HG02571 (cell line): ENCODE results near the gene SFMBT2.

Experiments
- ATAC-seq: cut with Tn5 transposase; IDR thresholded peaks from one replicate; pipeline ENCODE4 v1.9.1; 2021; ENCODE audit warnings: mild to moderate bottlenecking, moderate library complexity; ENCODE audit not compliant: unreplicated experiment

Gene SFMBT2

DNA sequence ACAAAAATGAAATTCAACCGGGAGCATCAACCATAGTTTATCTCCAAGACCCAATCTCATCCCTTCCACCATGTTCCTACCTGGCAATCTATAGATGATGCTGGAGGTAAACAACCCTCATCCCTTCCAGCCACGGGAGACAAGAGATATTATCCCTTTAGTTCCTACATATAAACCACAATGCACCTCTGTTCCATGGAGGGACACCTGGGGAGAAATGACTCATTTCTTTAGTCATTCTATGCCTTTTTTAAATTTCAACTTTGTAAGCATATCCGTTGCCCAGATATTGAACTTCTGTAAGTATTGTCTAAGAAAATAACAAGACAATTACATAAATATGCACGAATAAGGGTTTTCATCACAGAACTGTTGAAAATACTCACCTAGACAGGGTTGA, 15.5 kb upstream of the SFMBT2 start:
- ATAC-seq = no peak

DNA sequence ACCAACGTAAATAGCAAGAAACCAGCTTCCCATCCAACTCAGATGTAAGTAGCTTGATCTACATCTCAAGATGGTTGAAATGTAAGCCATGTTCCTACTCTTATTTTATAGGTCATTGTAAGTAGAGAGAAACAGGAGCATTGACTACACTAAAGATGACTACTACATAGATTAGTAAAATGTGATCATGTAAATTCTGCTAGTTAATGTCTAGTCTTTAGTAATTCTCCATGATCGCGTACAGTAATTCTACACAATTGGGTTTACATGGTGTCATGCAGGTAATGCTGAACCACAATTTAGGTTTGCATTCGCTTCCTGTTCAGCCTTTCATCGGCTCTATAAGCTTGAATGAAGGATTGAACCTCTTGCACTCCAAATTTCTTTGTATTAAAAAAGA, 14.9 kb upstream of the SFMBT2 start:
- ATAC-seq = no peak

DNA sequence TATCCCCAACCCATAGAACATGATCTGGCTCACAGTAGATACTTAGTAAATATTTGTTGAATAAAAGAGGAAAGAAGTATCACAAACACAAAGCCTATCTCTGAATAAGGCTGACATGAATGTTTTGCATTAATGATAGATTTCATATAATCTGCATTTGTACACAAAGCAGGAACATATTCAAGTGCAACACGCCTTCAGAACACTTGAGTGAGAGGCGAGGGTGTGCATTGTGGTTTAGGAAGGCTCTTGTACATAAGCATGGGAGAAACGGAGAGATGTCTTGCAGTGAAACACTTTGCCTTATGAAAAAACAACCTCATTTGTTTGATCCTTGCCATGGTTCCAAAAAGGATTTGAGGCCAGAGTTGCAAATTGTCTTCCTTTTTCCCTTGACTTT, 14.1 kb upstream of the SFMBT2 start:
- no peak for ATAC-seq

DNA sequence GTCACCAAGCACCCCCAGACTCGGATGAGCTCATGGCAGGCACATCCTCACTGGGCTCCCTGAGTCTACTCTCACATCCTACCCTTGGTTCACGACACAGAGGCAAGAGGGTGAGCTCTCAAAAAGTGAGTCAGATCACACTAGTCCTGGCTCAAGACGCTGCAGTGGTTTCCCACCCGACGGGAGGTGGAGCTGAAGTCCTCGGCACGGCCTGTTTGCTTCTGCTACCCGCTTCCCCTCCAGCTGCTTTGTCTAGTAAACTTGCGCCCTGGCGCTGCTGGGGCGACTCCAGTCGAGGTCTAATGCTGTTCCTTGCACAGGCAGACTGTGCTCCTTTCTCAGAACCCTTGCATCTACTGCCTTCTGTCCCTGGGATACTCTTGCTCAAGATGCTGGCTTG, 13.5 kb upstream of the SFMBT2 start:
- no peak for ATAC-seq

- ATAC-seq = no peak
These were observed 12.7 kb upstream of the SFMBT2 start for GRCh38 chr10:7423521-7423920.

DNA sequence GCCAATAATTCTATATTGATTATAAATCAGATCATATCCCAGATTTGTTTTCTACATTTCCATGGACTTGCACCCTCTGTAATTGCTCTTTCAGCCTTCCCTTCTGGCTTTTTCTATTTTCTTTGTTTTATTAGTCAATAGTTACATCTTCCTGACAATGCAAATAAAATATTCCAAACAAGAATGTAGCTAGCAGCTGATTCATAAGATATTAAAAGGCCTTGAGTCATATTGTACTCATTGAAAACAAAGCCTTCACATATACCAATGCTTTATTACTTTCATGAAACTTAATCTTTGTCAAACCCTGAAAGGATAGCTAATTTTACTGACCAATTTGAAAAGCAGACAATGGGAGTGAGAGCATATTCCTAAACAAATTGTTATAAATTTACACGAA, 10.7 kb upstream of the SFMBT2 start:
- ATAC-seq = no peak

DNA sequence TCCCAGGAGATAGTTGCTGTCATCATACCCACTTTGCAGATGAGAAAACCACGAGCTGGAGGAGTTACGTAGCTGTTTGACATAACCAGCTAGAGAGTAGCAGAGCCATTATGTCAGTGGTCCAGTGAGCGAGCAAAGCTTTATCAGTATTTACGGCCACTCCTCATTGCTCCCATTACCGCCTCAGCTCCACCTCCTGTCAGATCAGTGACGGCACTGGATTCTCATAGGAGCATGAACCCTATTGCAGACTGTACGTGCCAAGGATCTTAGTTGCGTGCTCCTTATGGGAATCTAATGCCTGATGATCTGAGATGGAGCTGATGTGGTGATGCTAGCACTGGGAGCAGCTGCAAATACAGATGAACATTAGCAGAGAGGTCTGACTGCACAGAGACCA, 9.2 kb upstream of the SFMBT2 start:
- ATAC-seq = no peak

DNA sequence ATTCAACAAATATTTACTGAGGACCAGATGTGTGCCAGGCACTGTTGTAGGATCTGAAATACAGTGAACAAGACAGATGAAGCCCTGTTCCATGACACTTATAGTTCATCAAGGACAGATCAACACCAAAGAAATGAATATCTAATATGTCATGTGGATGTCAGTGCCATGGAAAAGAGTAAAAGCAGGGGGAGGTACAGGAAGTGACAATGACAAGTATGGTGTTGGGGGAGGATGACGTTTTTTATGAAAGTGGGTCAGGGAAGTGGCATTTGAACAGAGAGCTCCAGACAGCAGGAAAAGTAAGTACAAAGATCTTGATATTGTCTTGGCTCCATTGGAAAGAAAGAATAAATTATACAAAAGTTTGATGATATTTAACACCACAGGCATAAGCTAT, 7.0 kb upstream of the SFMBT2 start:
- ATAC-seq = no peak

GRCh38 chr10:7417103-7417623, 6.3 kb upstream of the SFMBT2 start:
- no peak for ATAC-seq

GRCh38 chr10:7414766-7415165, 3.9 kb upstream of the SFMBT2 start:
- ATAC-seq = no peak

- ATAC-seq = no peak
These were observed 2.1 kb upstream of the SFMBT2 start for GRCh38 chr10:7412928-7413282.

DNA sequence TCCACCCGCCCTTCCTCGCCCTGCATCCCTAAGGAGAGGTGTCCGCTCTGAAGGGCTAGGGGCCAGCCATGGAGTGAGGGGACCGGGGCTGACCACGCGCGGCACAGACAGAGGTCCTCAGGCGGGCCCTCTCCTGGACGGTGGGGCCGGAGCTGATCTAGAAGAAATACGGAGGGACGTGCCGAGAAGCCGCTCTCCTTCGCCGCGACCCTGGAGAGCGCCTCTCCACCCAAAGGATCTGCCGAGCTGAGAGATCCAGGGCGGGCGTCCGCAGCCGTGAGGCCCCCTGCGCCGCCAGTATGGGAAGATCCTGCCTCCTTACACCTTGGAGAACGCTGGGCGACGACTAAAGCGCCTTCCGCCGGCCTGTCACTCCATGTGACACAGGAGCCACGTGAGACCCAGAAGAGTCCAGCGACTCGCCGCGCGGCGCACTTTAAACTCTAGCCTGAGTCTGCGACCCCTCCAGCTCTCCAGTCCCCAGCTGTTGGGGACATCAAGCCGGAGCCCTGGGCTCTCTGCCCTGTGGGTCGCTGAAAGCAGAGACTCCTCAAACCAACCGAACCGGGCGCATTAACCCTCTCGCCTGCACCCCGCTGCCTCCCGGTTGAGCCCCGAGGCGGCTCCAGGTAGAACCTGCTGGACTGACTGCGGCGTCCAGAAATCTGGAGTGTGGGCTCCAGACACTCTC, 1.5 kb upstream of the SFMBT2 start:
- no peak for ATAC-seq

GRCh38 chr10:7411671-7412128, 866 bp upstream of the SFMBT2 start:
- ATAC-seq = no peak

DNA sequence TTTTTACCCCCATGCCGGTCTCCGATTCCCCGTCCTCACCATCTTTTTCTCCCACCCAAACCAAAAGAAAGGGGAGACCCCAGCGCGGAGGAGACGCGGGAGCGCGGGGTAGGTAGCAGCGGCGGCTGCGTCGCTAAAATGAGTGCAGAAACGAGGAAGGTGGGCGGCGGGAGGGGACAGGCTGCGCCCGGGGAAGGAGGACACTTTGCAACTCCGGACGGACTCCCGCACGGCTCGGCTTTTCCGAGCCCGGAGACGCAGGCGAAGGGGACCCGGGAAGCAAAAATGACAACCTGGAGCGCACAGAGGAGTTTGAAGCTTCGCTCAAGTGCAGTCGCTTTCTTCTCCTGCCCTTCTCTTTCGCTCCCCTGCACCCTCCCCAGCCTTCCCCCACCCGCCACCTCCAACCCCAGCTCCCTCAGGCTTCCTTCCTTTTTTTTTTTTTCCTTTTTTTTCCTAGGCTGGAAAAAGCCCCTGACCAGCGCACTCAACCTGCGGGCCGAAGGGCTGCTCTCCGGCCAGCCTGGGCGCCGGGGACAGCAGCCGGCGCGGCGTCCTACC, 453 bp downstream of the SFMBT2 start:
- no peak for ATAC-seq

DNA sequence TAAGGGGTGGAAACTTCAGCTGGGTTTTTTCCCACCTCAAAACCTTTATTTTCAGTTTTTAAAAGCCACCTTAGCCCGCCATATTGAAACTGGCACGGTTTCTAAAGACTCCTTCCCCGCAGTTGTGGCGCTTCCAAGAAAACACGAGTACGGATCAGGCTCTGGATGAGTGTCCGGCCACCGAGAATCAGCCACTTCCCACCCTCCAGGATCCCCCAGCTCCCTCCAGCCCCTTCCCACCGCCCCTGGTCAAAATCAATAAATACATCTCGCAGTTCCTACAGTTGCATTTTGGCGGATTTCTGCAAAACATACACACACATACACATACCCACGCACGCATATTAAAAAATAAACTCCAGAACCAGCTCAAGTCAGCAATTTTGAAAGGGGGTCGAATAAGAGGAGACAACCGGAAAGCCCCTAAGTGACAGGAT, 1.1 kb downstream of the SFMBT2 start:
- ATAC-seq = no peak

GRCh38 chr10:7409045-7409731, 1.6 kb downstream of the SFMBT2 start:
- ATAC-seq = no peak

DNA sequence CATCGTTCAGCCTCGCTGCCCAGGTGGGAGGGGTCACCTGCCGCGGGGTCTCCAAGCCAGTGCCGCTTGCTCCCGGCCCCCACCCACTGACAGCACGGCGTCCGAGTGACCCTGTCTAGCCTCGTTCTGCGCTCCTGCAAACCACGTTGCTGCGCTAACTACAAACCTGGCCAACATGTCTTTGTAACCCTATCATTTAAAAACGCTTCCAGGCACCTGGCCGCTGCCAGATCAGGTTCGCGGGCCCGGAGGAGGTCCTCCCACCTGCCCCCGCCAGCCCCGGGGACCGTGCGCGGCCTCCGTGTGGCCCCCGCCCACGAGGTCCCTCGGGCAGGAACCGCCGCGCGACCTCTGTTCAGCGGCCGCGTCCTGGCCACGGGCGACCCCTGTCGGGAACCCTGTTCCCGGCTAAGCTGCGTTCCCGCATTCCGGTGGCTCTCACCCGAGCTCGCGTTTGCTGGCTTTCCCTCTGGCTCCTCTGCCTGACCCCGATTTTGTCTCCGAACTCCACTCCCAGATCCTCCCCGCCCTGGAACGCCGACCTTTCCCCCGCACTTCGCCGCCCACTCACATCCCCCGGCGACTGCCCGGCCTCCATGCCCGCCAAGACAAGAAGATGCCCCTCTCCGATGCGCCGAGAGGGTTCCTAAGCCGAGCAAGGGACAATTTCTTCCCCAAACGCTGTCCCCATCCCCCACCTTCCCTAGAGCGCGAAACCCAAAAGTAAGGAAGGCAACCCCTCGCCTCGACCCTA, 2.4 kb downstream of the SFMBT2 start:
- ATAC-seq = no peak

- no peak for ATAC-seq
These were observed 3.2 kb downstream of the SFMBT2 start for GRCh38 chr10:7407368-7408290.

DNA sequence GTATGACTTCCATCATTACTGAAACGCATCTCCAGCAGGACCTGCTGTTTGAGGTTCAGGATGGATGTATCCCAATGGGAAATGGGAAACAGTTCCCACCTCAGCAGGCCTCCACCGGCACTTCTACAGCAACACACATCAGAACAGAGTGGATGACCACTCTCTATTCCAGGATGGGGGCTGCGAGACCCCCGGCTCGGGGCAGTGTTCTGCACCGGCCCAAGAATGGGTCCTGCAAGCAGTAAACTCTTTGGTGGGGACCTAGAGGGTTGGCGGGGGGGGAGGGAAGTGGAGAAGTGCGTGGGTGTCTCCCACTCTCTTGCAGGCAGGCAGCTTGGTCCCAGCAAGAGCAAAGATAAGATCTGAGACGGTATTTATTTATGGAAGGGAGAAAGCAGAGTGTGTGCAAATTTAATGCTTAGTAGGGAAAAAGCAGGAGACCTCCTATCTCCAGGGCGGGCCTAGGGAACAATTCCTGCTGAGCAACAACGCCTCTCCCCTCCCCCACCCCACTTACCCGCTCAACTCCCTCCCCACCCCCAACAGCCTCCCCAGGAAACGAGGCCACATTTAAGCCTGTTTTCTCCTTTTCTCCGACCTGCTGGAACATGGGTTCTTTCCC, 4.0 kb downstream of the SFMBT2 start:
- ATAC-seq = no peak

DNA sequence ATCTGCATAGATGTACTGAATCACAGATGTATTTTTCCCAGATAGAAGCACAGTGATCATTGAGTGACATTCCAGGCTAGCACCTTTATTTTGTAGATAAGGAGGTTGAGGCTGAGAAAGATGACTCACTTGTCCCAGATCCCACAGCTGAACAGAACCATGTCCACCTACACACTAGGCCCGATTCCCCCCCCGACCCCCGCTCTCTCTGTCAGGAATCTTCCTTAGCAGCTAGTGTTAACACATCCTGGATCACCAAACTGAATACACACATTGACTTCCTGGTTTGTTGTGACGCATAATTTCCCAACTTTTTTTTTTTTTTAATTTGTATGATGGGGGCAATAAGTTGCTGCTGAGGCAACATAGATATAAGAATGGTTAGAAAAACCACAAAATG, 5.2 kb downstream of the SFMBT2 start:
- no peak for ATAC-seq
